PC-9 (cell line): ENCODE data around the gene CCM2L. TPM values are rescaled to one million over a fixed set of nuclear protein-coding genes. Genes with fewer than 3 reads are reported as not detected.

Source experiments
- Bru-seq: library from RNA; stranded (reverse); fragments of 400-500 nt; gene quantifications from one replicate; lab custom pipeline; 2021; lab: Mats Ljungman, UMichigan
- BruChase-seq, 2 experiments: library from RNA; stranded (reverse); fragments of 400-500 nt; gene quantifications; one replicate each; lab custom pipeline; 2021; lab: Mats Ljungman, UMichigan
- BruUV-seq: library from RNA; stranded (reverse); fragments of 400-500 nt; replicated peaks from 2 replicates; lab custom pipeline; 2021; lab: Mats Ljungman, UMichigan
- CTCF ChIA-PET: fragments of 300-600 bp; sonication (Branson Sonifier 250); formaldehyde crosslinking; loops from one replicate; lab custom pipeline; 2022; ENCODE audit warnings: antibody characterized with exemption; lab: Charles Lee
- POLR2A ChIA-PET: fragments of 300-600 bp; sonication (Branson Sonifier 250); formaldehyde crosslinking; loops from one replicate; lab custom pipeline; 2022; ENCODE audit warnings: antibody characterized with exemption; ENCODE audit not compliant: unreplicated experiment; lab: Charles Lee
- DNase-seq, 2 experiments: peaks; one replicate each; pipeline versions ENCODE4 v3.0.0 to v3.0.0-alpha.2; 2015 to 2022; ENCODE audit warnings: mixed read lengths in 1 of 2
- H2AFZ ChIP-seq: fragments of 200-600 bp; sonication (generic); 2 replicates; pipeline ENCODE4 v1.8.1; 2017; ENCODE audit warnings: antibody characterized with exemption
- H3F3A ChIP-seq: fragments of 200-600 bp; sonication (generic); 2 replicates; pipeline ENCODE4 v1.8.1; 2017; ENCODE audit warnings: antibody characterized with exemption, mild to moderate bottlenecking, low read depth; ENCODE audit not compliant: insufficient read depth
- H3K27ac ChIP-seq: fragments of 200-600 bp; sonication (generic); 2 replicates; pipeline ENCODE4 v1.6.1; 2016; ENCODE audit warnings: mixed run types
- H3K27me3 ChIP-seq: fragments of 200-600 bp; sonication (generic); 2 replicates; pipeline ENCODE4 v1.6.1; 2016; ENCODE audit warnings: low read depth, mixed run types; ENCODE audit not compliant: insufficient read depth
- H3K36me3 ChIP-seq: fragments of 200-600 bp; sonication (generic); 2 replicates; pipeline ENCODE4 v1.6.1; 2016; ENCODE audit warnings: low read depth, mixed run types
- H3K4me1 ChIP-seq: fragments of 200-600 bp; sonication (generic); replicated peaks from 2 replicates; pipeline ENCODE4 v1.6.1; 2016; ENCODE audit warnings: mixed run types; ENCODE audit not compliant: insufficient read depth
- H3K4me2 ChIP-seq: fragments of 200-600 bp; sonication (generic); 2 replicates; pipeline ENCODE4 v1.6.1; 2017; ENCODE audit warnings: mixed run types
- H3K4me3 ChIP-seq: fragments of 200-600 bp; sonication (generic); 2 replicates; pipeline ENCODE4 v1.6.1; 2016; ENCODE audit warnings: mixed run types
- H3K79me2 ChIP-seq: fragments of 200-600 bp; sonication (generic); 2 replicates; pipeline ENCODE4 v1.6.1; 2017; ENCODE audit warnings: low read depth, mixed run types
- H3K9me2 ChIP-seq: fragments of 200-600 bp; sonication (generic); 2 replicates; pipeline ENCODE4 v1.8.1; 2017; ENCODE audit warnings: mild to moderate bottlenecking; ENCODE audit not compliant: insufficient read depth
- H3K9me3 ChIP-seq: fragments of 200-600 bp; sonication (generic); 2 replicates; pipeline ENCODE4 v1.8.1; 2016; ENCODE audit warnings: low read depth; ENCODE audit not compliant: insufficient read depth
- H4K20me1 ChIP-seq: fragments of 200-600 bp; sonication (generic); 2 replicates; pipeline ENCODE4 v1.8.1; 2017; ENCODE audit not compliant: insufficient read depth
- CTCF ChIP-seq: fragments of 200-600 bp; sonication (generic); conservative IDR thresholded peaks from 2 replicates; pipeline ENCODE4 v1.6.1; 2017; ENCODE audit warnings: mixed run types, antibody characterized with exemption, mild to moderate bottlenecking, moderate library complexity
- EZH2 ChIP-seq: fragments of 200-600 bp; sonication (generic); IDR thresholded peaks from 2 replicates; pipeline ENCODE4 v1.8.0; 2017; ENCODE audit warnings: antibody characterized with exemption, low read depth
- intact Hi-C: fragments of 100-400 bp; cut with micrococcal nuclease; formaldehyde crosslinking; loops from one replicate; pipeline ENCODE4 v1.10.0; 2022; ENCODE audit not compliant: unreplicated experiment
- long read RNA-seq: library from polyadenylated mRNA; stranded (forward); transcript quantifications from one replicate; pipeline ENCODE4 v2.0.0, GENCODE V29; 2022
- total RNA-seq: library from RNA; stranded (reverse); gene quantifications from 2 replicates; pipeline ENCODE4 v1.2.3, GENCODE V29; 2021

The CCM2L gene
- total RNA-seq = 0.31 and 0.35 TPM in 2 replicates
- percentile 4 among the genes with signal in this experiment for Bru-seq, nascent RNA
- percentile 12 among the genes with signal in this experiment for BruChase-seq, experiment 1, labeled RNA remaining after a 2-hour chase
- BruChase-seq, experiment 2, labeled RNA remaining after a 6-hour chase = percentile 15 among the genes with signal in this experiment
- long read RNA-seq = 0 reads

DNA sequence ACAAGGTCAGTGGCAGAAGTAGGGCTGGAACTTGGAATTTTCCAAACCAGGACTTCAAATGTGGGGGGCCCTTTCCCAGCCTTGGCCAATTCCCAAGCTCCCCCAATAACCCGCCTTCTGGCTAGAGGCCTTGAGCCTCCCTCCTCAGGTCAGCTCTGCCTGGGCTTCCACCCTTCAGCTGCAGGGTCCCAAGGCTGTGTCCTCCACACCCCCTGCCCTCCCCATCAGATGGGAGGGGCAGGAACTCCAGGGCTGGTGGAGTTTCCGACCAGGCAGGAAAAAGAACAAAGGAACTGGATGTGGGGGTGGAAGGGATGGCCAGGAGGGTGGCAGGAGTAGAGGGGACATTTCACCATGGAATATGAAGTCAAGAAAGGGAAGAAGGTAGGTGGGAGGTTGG lies at the start of gene CCM2L:
TSS of gene CCM2L (plus strand) at position 338 of the 400 bp plus-strand sequence. CDS start at position 355, 17 bp downstream.
- H3F3A ChIP-seq = no peaks in the 10 kb centered on the region
- no peaks in the 10 kb centered on the region for H3K4me1 ChIP-seq
- POLR2A ChIA-PET = no interaction called here
- H3K27me3 ChIP-seq = peaks cover 80% of the 10 kb centered on the region
- TF ChIP-seq EZH2 (no peak), CTCF (no peak)
- H3K4me3 ChIP-seq = no peak within 1 kb of the TSS
- no peaks in the 10 kb centered on the region for H3K9me3 ChIP-seq
- no peaks in the 10 kb centered on the region; the same call in 1 of the 2 replicates for H4K20me1 ChIP-seq
- no peak for DNase-seq
- intact Hi-C loops = no loop called here
- H3K79me2 ChIP-seq = no peaks in the 10 kb centered on the region
- no peaks in the 10 kb centered on the region for H3K36me3 ChIP-seq
- no TSS peak for BruUV-seq
- no peak within 1 kb of the TSS for H2AFZ ChIP-seq
- no peak within 1 kb of the TSS for H3K4me2 ChIP-seq
- CTCF ChIA-PET = no interaction called here
- no peaks in the 10 kb centered on the region for H3K9me2 ChIP-seq
- no peak within 1 kb of the TSS for H3K27ac ChIP-seq

DNA sequence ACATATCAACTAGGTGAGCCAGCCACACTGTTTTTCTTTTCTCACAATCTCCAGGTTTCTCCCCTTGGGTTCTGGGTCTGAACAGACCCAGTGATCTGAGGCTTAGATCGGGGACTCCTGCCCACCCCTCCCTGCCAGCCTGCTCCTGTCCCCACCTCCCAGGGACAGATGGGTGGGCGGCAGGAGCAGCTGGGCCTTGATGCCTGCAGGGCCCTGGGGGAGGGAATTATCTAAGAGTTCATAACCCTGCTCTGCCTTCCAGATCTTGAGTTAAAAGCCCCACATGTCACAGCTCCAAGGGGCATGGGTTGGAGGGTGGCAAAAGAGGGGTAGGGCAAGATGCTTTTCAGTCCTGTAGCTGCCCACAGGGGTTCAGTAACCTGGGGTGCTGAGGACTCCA lies 47.5 kb upstream of the CCM2L start:
- Histone ChIP-seq H3K4me1 (no peaks in the 10 kb centered on the region), H3K27ac (no peak overlapping the region), H3F3A (no peaks in the 10 kb centered on the region), H3K4me2 (no peak overlapping the region), H2AFZ (no peak overlapping the region), H3K79me2 (no peaks in the 10 kb centered on the region), H4K20me1 (no peaks in the 10 kb centered on the region), H3K4me3 (no peak overlapping the region), H3K36me3 (no peaks in the 10 kb centered on the region), H3K27me3 (peaks cover 85% of the 10 kb centered on the region), H3K9me3 (no peaks in the 10 kb centered on the region), H3K9me2 (no peaks in the 10 kb centered on the region)
- DNase-seq = no peak
- ChIA-PET CTCF (no interaction called here), POLR2A (no interaction called here)
- no TSS peak for BruUV-seq
- intact Hi-C loops = no loop called here
- no peak for TF ChIP-seq EZH2
- no peak for TF ChIP-seq CTCF

DNA sequence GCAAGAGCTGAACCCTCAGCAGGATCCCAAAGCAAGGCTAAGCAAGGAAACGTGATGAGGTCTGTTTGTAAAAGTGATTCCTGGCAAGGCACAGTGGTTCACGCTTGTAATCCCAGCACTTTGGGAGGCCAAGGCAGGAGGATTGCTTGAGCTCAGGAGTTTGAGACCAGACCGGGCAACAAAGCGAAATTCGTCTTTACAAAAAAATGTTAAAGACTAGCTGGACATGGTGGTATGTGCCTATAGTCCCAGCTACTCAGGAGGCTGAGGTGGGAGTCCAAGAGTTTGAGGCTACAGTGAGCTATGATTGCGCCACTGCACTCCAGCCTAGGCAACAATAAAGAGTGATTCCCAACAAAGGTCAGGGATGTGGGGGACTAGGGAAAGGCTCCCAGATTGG lies 46.3 kb upstream of the CCM2L start:
- no peaks in the 10 kb centered on the region for H3F3A ChIP-seq
- H3K9me2 ChIP-seq = no peaks in the 10 kb centered on the region
- DNase-seq = no peak
- H3K4me1 ChIP-seq = no peaks in the 10 kb centered on the region
- ChIA-PET POLR2A (no interaction called here), CTCF (no interaction called here)
- BruUV-seq = no TSS peak
- no peak overlapping the region for H3K27ac ChIP-seq
- no peaks in the 10 kb centered on the region for H3K79me2 ChIP-seq
- no peaks in the 10 kb centered on the region for H3K36me3 ChIP-seq
- H3K4me2 ChIP-seq = no peak overlapping the region
- TF ChIP-seq CTCF (no peak), EZH2 (no peak)
- H2AFZ ChIP-seq = no peak overlapping the region
- H3K9me3 ChIP-seq = no peaks in the 10 kb centered on the region
- H3K4me3 ChIP-seq = no peak overlapping the region
- H4K20me1 ChIP-seq = no peaks in the 10 kb centered on the region
- peaks cover 73% of the 10 kb centered on the region for H3K27me3 ChIP-seq
- intact Hi-C loops = no loop called here
